HG03378 (cell line): Measurements from ENCODE around the gene TNC.

Source experiments
- ATAC-seq: cut with Tn5 transposase; IDR thresholded peaks from one replicate; pipeline ENCODE4 v1.9.1; 2021; ENCODE audit warnings: mild to moderate bottlenecking, moderate library complexity; ENCODE audit not compliant: unreplicated experiment

TNC gene

DNA sequence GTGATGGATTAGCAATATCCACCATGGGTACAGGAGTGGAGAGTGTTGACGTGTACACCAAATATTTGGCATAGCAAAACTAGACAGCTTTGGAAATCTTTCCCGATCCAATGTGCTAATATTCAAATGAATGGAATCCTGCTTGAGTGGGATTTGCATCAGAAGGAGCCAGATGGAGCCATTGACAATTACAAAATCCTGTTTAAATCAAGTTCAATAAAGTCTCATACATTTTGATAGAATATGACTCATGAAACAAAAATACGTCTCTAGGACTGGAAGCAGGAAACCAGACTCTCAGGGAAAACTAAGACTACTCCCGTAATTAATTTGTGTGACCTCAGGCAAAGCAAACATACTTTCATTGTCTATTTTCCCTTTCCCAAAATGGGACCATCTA is 13.0 kb downstream of the TNC start:
- ATAC-seq, result no peak

DNA sequence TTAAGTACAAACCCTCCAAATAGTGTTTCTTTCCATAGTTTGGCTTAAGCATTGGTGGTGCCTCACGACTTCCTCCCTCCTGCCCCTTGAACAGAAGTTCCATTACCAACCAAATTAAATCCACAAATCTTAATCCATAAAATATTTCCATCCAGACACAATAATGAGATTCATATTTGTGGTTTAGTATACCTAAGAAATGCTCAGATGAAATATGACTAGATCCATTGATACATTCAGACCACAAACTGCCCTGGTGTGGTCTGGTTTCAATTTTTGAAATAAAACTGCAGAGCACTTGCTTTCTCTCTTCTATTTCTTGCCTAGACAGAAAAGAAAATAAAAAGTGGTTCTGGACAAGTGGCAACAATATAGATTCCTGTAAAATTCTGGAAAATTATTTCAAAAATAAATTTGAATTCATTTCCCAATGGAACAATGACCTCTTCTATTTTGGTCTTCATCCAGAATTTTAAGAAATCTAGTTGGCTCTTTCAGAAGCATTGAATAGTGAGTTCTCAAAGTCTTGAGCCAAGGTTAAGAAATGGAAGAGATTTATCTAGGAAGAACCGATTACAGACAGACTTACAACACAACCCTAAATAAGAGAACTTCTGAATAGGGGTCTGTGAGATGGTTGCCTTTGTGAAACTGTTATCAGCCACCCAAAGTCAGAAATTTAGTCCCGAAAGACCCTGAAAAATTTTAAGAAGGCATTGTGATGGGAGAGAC is 14.0 kb downstream of the TNC start:
- no peak for ATAC-seq

DNA sequence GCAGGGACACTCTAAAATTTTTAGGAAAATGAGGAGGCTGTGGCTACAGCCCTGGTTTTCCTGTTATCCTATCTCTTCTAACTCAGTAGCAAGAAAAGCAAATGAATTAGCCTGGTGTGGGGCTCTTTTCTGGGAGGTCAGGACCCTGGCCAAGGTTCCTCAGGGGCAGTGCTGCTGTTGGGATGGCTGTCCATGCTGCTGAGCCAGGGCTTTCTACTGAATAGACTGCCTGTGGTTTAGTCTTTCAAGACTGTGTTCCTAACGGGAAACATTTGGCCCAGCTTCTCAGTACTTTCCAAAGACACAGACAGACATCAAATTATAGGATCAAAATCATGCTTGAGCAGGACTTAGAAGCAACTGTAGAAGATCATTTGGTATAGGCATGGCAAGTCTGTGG is 18.1 kb downstream of the TNC start:
- no peak for ATAC-seq

DNA sequence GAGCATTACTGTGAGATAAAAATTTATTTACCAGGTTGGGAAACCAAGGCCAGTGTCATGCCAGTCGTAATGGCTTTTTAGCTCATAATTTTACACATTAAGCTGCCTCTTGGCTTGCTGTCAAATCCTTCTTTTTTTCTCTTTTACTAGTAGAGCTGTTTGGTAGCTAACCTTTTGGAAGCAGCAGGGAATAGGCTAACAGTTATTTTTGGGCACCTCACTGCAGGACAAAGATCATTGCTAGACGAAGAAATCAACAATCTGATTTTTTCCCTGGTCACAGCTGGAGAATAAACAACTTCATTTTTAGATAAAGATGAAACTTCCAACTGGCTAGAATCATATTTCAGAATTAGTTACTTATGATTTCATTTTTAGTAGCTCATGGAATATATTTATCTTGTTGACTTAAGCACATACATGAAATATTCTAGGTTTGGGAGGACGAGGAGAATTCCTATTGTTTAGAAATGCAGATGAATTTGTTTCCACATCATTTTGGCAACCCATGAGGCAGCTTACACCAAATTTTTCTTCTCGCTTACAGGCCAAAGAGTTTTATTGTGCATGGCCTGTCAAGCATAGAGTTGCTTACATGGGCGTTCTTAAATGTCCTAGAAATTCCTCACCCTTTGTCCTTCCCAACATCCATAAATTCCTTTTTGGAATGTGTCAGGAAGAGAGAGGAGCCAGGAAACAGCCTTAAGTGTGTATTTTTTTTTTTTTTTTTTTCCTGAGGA is 19.6 kb downstream of the TNC start:
- ATAC-seq, result no peak

DNA sequence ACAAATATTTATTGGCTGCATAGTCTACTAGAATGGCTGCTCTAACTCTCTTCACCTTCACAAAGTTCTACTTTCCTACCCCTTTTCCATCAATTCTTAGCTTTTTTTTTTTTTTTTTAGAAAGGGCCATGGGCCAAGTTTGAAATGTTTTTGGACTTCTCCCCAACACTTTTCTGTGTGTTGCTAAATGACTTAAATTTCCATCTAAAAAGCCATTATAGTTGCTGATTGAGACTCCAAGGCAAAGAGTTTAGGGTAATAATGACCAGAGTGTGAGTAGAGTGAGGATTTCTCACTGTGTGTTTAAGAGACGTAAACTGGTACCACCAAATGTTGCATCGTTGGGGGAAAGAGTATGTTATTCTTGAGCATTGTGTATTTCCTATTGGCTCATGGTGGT is 24.4 kb downstream of the TNC start:
- no peak for ATAC-seq

DNA sequence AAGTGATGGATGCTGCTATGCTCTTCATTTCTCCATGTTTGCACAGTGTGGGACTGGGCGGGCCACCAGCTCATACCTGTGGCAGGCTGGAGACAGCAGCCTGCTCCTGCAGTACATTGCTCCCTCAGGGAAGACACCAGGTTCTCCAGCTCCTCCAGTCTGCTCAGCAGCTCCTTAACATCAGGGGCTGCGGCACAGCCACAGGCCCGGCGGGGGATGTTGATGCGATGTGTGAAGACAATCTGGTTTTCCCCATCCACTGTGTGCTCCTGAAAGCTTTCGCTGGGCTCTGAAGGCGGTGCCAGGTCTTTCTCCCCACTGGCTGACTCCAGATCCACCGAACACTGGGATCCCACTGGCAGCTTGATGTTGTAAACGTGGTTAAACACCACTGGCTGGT is 27.5 kb downstream of the TNC start:
- no peak for ATAC-seq

DNA sequence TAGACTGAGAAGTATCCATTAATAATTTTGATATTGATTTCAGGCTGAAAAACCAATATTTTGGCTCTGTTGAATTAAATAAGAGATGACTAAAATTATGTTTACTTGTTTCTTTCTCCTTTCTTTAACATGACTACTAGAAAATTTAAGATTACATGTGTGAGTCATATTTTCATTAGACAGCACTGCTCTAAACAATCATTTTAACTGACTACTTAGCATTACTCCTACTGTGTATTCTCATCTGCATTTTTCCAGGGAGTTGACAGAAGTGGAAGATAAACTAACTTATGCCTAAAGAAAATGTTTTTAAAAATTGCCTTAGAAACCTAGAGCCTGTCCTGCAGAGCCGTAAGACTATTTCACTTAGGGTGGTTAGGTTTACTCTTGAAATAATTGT is 29.1 kb downstream of the TNC start:
- ATAC-seq, result no peak

DNA sequence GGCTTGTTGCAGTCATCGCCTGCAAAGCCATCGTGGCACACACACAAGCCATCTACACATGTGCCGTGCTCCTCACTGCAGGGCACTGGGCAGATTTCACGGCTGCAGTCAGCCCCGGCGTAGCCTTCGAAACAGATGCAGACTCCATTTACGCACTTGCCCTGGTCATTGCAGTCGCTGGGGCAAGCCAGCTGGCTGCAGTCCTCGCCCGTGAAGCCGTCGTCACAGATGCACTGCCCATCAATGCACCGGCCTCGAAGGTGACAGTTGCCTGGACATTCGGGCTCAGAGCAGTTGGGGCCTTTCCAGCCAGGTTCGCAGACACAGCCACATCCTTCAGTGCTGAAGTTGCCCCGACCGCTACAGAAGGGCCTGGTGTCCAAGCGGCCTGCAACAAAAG is 31.1 kb downstream of the TNC start:
- no peak for ATAC-seq

DNA sequence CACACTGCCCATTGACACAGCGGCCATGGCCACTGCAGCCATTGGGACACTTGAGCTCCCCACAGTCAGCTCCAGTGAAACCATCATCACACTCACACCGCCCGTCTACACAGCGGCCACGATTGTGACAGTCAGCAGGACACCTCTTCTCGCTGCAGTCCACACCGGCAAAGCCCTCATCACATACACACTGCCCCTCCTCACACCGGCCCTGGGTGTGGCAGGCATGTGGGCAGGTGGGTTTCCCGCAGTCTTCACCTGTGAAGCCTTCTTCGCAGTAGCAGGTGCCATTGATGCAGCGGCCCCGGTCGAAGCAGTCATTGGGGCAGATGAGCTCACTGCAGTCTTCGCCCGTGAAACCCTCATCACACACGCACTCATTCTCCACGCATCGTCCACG is 31.5 kb downstream of the TNC start:
- ATAC-seq, result no peak

DNA sequence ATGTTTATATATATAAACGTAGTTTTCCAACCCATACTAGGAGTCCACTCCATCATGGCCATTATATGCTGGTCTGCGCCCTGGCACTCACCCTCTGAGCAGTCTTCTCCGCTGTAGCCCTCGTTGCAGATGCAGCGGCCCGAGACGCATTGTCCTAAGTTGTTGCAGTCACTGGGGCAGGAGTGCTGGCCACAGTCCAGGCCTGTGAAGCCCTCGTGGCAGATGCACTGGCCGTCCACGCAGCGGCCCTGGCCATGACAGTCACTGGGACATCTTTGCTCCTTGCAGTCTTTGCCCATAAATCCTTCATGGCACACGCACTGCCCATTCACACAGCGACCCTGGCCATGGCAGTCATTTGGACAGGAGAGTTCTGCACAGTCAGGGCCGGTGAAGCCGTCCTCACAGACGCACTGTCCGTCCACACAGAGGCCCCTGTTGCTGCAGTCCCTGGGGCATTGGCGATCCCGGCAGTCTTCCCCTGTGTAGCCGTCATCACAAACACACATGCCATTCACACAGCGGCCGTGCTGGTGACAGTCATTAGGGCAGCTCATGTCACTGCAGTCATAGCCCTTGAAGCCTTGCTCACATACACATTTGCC is 32.1 kb downstream of the TNC start:
- no peak for ATAC-seq

DNA sequence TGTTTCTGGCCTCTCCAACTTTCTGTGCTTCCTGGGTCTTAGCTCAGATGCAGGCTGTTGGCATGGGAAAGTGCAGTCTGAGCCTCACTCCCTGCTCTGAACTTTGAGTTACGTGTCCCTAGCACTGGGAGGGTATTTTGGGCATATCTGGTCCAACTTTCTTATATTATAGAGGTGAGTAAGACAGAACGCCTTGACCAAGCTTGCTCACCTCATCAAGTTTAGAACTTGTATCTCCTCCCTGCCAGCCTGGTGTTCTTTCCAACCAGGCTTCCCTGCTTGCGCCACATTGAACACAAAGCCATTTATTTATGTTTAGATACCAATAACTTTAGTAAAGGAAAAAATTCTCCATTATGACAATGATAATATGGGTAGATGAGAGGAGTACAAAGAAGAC is 33.2 kb downstream of the TNC start:
- no peak for ATAC-seq

DNA sequence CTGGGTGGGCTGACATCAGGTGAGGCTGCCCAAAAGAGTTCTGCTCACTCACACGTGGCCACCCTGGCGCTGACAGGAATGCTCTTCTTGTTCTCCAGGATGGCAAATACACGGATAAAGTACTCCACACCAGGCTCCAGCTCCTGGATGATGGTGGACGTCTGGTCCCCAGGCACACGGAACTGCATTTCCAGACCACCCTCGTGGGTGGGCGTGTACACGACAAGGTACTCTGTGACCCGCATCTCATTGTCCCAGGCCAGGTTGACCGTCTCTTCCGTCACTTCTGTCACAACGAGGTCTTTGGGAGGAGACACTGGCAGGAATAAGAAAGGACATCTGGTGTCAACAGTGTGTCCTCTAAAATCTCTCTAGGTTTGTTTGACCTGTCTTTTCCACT is 33.8 kb downstream of the TNC start:
- no peak for ATAC-seq

DNA sequence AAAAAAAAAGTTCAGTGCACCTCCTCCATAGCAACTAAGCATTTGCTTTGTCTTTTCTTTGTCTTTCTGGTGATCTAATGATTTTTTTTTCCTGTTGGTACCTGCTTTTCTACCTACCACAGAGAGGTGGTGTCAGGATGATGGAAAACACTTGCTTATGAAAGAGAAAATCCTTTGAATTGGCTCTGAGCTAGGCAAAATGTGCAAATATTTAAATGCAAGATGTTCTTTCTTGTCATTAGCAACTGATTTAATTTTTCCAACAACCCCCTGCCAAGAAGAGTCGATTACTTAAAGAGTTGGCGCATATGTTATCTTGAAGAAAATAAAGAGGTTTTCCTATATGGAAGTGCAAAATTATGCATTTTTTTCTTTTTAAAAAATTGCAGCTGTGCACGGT is 37.7 kb downstream of the TNC start:
- no peak for ATAC-seq

DNA sequence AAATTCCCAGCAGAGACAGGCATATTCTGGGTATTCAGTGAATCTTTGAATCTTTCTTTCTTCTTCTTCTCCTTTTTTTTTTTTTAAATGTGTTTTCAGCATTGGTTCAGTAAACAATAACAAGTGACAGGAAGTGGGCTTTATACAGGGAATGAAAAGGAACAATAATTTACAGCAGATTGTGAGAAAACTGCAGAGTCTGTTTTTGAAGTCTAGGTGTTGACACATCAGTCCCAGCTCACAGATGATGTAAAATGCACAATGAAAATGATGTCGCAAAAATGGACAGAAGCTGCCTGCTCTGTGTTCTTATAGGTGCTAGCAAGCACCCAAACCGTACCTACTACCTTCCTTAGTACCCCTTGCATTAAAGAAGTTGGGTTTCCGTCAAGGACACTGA is 38.8 kb downstream of the TNC start:
- ATAC-seq, result no peak

DNA sequence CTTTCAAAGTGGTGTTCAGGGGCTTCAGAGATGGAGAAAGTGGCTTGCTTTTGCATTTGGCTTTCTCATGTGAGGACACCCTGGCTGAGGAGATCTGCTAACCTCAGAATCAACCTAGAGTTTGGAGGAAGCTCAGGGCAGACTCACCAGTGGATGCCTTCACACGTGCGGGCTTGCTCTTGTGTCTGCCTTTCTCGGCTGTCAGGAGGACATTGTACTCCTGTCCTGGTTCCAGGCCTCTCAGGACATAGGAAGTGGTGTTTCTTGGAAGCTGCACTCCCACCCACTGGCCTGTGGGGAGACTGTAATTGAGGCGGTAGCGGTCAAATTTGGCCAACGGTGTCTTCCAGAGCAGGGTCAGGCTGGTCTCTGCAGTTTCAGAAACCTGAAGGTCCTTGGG is 44.5 kb downstream of the TNC start:
- ATAC-seq, result no peak

DNA sequence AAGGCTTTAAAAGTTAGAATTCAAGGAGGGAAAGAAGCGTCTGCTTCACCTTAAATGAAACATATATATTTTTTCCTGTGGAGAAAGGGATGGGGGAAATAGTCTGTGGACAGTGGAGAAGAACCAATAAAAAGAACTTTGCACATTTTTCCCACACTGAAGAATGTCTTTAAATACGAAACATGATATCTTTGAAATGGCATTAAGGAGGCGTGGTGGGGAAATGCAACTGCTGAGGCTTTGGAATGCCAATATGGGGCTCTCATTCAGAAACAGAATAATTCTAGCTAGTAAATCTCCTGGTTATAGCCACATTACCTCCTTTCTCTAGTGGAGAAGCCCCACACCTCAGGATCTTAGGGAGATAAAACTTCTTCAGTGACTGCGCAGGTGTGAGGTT is 46.8 kb downstream of the TNC start:
- ATAC-seq, result no peak

DNA sequence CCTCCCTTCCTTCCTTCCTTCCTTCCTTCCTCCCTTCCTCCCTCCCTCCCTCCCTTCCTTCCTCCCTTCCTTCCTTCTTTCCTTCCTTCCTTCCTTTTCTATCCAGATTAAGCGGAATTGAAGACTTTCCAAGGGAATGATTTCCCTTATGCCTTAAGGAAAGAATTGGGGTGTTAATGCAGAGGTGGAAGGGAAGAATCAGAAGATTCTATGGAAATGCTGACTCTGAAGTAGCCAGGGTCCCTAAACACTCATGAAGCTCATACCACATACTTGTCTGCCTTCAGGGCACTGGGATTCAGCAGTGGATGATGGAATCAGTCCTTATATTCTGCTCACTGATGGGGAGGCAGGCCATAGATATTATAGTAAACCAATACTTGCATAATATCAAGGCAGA is 48.2 kb downstream of the TNC start:
- no peak for ATAC-seq

DNA sequence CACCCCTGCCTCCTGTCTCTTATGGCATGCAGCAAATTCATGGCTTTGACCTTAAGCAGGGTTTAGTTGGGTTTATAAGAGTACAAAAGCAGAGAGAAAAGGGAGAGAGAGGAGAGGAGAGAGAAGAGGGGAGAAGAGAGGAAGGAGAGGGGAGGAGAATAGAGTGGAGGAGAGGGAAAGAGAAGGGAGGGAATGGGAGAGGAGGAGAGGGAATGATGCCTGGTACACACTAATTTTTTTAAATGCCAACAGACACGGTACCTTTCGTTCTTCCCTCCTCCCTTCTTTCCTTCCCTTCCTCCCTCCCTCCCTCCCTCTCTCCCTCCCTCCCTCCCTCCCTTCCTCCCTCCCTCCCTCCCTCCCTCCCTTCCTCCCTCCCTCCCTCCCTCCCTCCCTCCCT is 48.7 kb downstream of the TNC start:
- ATAC-seq, result no peak

DNA sequence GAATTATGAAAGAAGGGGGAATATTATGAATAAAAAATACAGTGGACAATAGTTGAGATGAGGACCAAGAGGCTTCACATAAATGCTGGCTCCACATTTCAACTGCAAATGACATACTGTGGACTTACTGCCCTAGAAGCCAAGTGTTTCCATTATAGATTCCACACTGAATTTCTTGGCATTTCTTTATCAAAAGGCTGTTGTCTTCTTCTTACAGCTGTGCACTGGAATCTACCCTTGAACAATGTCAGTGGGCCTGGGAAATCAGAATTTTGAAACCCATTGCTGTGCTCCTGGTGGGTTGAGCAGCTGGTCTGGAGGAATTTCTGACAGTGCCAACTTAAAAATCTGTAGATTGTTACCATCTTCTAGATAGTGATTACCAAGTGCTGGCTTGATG is 49.9 kb downstream of the TNC start:
- ATAC-seq, result no peak

DNA sequence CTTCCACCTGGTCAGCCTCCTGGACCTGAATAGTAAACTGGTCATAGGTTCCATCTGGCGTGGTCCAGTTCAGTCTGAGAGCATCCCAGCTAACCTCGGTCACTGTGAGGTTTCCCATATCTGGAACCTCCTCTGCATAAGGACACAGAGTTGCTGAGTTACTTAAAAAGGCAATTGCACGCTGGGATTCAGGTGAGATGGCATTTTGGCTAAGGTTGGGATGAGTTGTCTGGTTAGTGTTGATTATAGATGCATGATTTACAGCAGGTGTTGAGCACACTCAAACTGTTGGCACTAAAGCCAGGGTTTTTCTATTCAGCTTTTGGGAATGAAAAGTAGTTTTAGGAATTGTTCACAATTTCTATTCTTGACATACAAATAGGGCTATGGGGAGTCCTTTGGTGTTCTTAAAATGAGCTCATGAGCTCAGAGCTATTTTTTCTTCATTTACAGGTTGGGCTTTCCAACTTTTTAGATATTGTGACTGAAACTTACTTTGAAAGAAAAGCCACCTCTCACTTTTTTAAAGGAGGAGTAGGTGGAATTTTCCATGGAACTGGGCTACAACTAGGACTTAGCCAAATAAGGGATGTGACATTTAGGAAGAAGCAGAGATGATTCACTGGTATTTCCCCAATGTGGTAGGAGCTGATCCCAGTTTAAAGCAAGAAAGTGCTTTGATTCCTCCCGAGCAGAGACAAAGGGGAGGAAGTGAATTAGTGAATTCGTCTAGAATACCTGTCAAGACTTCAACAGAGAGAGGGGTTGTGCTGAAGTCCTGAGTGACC is 54.7 kb downstream of the TNC start:
- ATAC-seq, result no peak

DNA sequence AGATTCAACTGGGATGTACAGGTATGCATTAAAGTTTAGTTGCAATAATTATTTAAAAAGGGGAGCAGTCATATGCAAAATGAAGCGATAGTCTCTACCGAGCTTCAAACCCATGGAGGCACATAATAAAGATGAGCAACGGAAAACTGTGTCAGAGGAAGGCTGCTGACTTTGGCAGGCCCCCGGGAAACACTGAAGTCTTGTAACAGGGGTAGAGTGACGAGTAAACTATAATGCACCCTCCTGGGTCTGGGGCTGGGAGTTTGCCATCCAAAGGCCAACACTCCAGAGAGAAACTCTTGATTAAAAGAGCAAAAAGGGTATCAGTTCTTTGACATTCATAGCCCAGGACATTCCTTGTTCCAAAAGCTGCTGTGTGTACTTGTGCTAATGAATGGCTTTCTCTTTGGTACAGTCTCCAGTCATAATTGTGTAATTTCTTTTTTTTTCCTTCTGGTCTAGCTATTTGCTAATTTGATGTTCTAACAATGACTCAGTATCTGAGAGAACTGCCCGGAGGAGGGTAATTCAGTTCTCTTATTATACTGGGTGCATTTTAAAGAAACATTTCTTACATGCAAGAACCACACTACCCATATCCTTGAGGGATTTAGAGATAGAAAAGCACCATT is 59.2 kb downstream of the TNC start:
- no peak for ATAC-seq
